SK-N-SH (cell line): ENCODE results near the gene MYO9B. TPM values are rescaled to one million over a fixed set of nuclear protein-coding genes. Genes with fewer than 3 reads are reported as not detected.
A peak's percentile ranks its signal among the peaks of the same experiment; 100 is the strongest.
"Not testable (repeated sequence)": the region's sequence is repeated elsewhere in the genome, so short reads cannot be mapped to it uniquely, and the experiment has no call there.

Source experiments
- CTCF ChIA-PET: fragments of 300-600, 350-600 bp; formaldehyde crosslinking; extraction: SDS; loops from one replicate; lab custom pipeline; 2021; lab: Yijun Ruan, JAX
- POLR2A ChIA-PET: fragments of 350-600 bp; sonication (Branson Sonifier 250); formaldehyde crosslinking; extraction: SDS; loops from one replicate; lab custom pipeline; 2020; ENCODE audit warnings: antibody characterized with exemption, inconsistent platforms; lab: Yijun Ruan, JAX
- DNase-seq: peaks from one replicate; pipeline ENCODE4 v3.0.0; 2012
- H2AFZ ChIP-seq: fragments of 200-600 bp; sonication (generic); 2 replicates; pipeline ENCODE4 v1.8.1; 2016; ENCODE audit warnings: antibody characterized with exemption, mild to moderate bottlenecking, low read depth
- H3F3A ChIP-seq: fragments of 200-600 bp; sonication (generic); replicated peaks from 2 replicates; pipeline ENCODE3; 2016; ENCODE audit warnings: antibody characterized with exemption, mild to moderate bottlenecking; ENCODE audit not compliant: insufficient read depth
- H3K27ac ChIP-seq, 2 experiments: fragments of 200-500 bp in 1 of 2; fragments of 200-600 bp in 1 of 2; sonication (Bioruptor generic) in 1 of 2; sonication (generic), shearing (Covaris generic) in 1 of 2; 2 replicates each; pipeline versions ENCODE4 v1.5.1 to v1.6.1; 2014 to 2016; ENCODE audit warnings: low read depth in 2 of 2, inconsistent platforms in 1 of 2, low read length in 1 of 2, mild to moderate bottlenecking in 1 of 2, mixed read lengths in 1 of 2
- H3K27me3 ChIP-seq: fragments of 200-600 bp; sonication (generic), shearing (Covaris generic); 2 replicates; pipeline ENCODE4 v1.6.1; 2016; ENCODE audit warnings: mixed run types; ENCODE audit not compliant: insufficient read depth
- H3K36me3 ChIP-seq, 2 experiments: fragments of 200-500 bp in 1 of 2; fragments of 200-600 bp in 1 of 2; sonication (Bioruptor generic) in 1 of 2; sonication (generic) in 1 of 2; replicated peaks in 1 of 2; 2 replicates each; pipeline versions ENCODE3 to v1.5.1; 2014 to 2016; ENCODE audit warnings: low read length in 1 of 2, mild to moderate bottlenecking in 1 of 2; ENCODE audit not compliant: insufficient read depth in 2 of 2, control insufficient read depth in 1 of 2
- H3K4me1 ChIP-seq, 2 experiments: fragments of 200-500 bp in 1 of 2; fragments of 200-600 bp in 1 of 2; sonication (Bioruptor generic) in 1 of 2; sonication (generic), shearing (Covaris generic) in 1 of 2; 2 replicates each; pipeline versions ENCODE4 v1.5.1 to v1.6.1; 2014 to 2016; ENCODE audit warnings: low read depth in 1 of 2, low read length in 1 of 2, mixed run types in 1 of 2; ENCODE audit not compliant: insufficient read depth in 2 of 2, control insufficient read depth in 1 of 2
- H3K4me2 ChIP-seq: fragments of 200-600 bp; sonication (generic), shearing (Covaris generic); 2 replicates; pipeline ENCODE4 v1.6.1; 2017; ENCODE audit warnings: mixed run types
- H3K4me3 ChIP-seq, 2 experiments: fragments of 200-500 bp in 1 of 2; fragments of 200-600 bp in 1 of 2; sonication (Bioruptor generic) in 1 of 2; sonication (generic), shearing (Covaris generic) in 1 of 2; 2 replicates each; pipeline versions ENCODE4 v1.5.1 to v1.8.1; 2014 to 2016; ENCODE audit warnings: low read depth in 2 of 2, inconsistent platforms in 1 of 2, low read length in 1 of 2, mild to moderate bottlenecking in 1 of 2, mixed read lengths in 1 of 2, moderate library complexity in 1 of 2
- H3K79me2 ChIP-seq: fragments of 200-600 bp; sonication (generic); 2 replicates; pipeline ENCODE4 v1.8.1; 2017; ENCODE audit warnings: mild to moderate bottlenecking; ENCODE audit not compliant: insufficient read depth
- H3K9ac ChIP-seq: fragments of 200-600 bp; sonication (generic); 2 replicates; pipeline ENCODE4 v1.6.1; 2017; ENCODE audit warnings: mixed run types
- H3K9me2 ChIP-seq: fragments of 200-600 bp; sonication (generic); 2 replicates; pipeline ENCODE4 v1.6.1; 2017; ENCODE audit warnings: mixed run types
- H3K9me3 ChIP-seq: fragments of 200-600 bp; sonication (generic); 2 replicates; pipeline ENCODE4 v1.6.1; 2017; ENCODE audit warnings: mixed run types, mild to moderate bottlenecking, moderate library complexity
- H4K20me1 ChIP-seq: fragments of 200-600 bp; sonication (generic); 2 replicates; pipeline ENCODE4 v1.6.1; 2017; ENCODE audit warnings: mild to moderate bottlenecking, mixed run types; ENCODE audit not compliant: insufficient read depth
- CHD2 ChIP-seq: fragments of 150-350 bp; IDR thresholded peaks from 2 replicates; pipeline ENCODE4 v1.6.1; 2018; ENCODE audit warnings: low read length; ENCODE audit not compliant: partially characterized antibody
- ELF1 ChIP-seq: IDR thresholded peaks from 2 replicates; pipeline ENCODE4 v1.4.0; 2012
- EZH2phosphoT487 ChIP-seq: fragments of 200-600 bp; sonication (generic); IDR thresholded peaks from 2 replicates; pipeline ENCODE4 v1.6.1; 2017; ENCODE audit warnings: low read depth, mixed run types, mild to moderate bottlenecking, antibody characterized with exemption, moderate library complexity, borderline replicate concordance
- FOSL2 ChIP-seq: IDR thresholded peaks from 2 replicates; pipeline ENCODE4 v1.4.0; 2012; ENCODE audit warnings: low read depth, mild to moderate bottlenecking, moderate library complexity, borderline replicate concordance
- FOXM1 ChIP-seq: IDR thresholded peaks from 2 replicates; pipeline ENCODE4 v1.4.0; 2012; ENCODE audit warnings: low read depth, mild to moderate bottlenecking
- JUND ChIP-seq: IDR thresholded peaks from 2 replicates; pipeline ENCODE4 v1.4.0; 2012
- NFIC ChIP-seq: IDR thresholded peaks from 2 replicates; pipeline ENCODE4 v1.4.0; 2012; ENCODE audit warnings: borderline replicate concordance
- RFX5 ChIP-seq: IDR thresholded peaks from 2 replicates; pipeline ENCODE4 v1.6.1; 2012; ENCODE audit warnings: mild to moderate bottlenecking, improper control_type of control experiment, low read length
- RXRA ChIP-seq: IDR thresholded peaks from 2 replicates; pipeline ENCODE4 v1.4.0; 2012; ENCODE audit warnings: low read depth, mild to moderate bottlenecking, borderline replicate concordance
- TCF12 ChIP-seq: IDR thresholded peaks from 2 replicates; pipeline ENCODE4 v1.4.0; 2012
- TEAD4 ChIP-seq: IDR thresholded peaks from 2 replicates; pipeline ENCODE4 v1.4.0; 2012; ENCODE audit warnings: mild to moderate bottlenecking, borderline replicate concordance; ENCODE audit not compliant: insufficient read depth
- USF2 ChIP-seq: fragments of 150-350 bp; IDR thresholded peaks from 2 replicates; pipeline ENCODE4 v1.6.1; 2017; ENCODE audit warnings: antibody characterized with exemption, low read length, low read depth, borderline replicate concordance
- WGBS: methylation state at CpG from one replicate; pipeline ENCODE4 v1.1.6; 2017; ENCODE audit warnings: low lambda C conversion rate; 5-methylcytosine and 5-hydroxymethylcytosine counted together
- polyA plus RNA-seq, 3 experiments: library from polyadenylated mRNA; depleted of rRNA; stranded (reverse); fragments of >200 nt; gene quantifications; 2 replicates each; pipeline ENCODE4 v1.2.3, GENCODE V29; 2012
- TF ChIP-seq, protein P1 (sequence below): fragments of 200-600 bp; sonication (generic); IDR thresholded peaks from 2 replicates; pipeline ENCODE4 v1.6.1; 2017; ENCODE audit warnings: antibody characterized with exemption, mild to moderate bottlenecking, moderate library complexity
- TF ChIP-seq, protein P2 (sequence below): IDR thresholded peaks from 2 replicates; pipeline ENCODE4 v1.6.1; 2012; ENCODE audit warnings: mild to moderate bottlenecking, low read depth, low read length, moderate library complexity

MYO9B gene
- polyA plus RNA-seq, 1 of the 3 experiments (the other 2 are of a cell fraction): 37.6 TPM

GRCh38 chr19:17138937-17139598 lies 63.5 kb downstream of the MYO9B start:
- TF ChIP-seq JUND: no peak
- TF ChIP-seq TCF12: no peak
- no peak for TF ChIP-seq ELF1
- TF ChIP-seq, protein P1, sequence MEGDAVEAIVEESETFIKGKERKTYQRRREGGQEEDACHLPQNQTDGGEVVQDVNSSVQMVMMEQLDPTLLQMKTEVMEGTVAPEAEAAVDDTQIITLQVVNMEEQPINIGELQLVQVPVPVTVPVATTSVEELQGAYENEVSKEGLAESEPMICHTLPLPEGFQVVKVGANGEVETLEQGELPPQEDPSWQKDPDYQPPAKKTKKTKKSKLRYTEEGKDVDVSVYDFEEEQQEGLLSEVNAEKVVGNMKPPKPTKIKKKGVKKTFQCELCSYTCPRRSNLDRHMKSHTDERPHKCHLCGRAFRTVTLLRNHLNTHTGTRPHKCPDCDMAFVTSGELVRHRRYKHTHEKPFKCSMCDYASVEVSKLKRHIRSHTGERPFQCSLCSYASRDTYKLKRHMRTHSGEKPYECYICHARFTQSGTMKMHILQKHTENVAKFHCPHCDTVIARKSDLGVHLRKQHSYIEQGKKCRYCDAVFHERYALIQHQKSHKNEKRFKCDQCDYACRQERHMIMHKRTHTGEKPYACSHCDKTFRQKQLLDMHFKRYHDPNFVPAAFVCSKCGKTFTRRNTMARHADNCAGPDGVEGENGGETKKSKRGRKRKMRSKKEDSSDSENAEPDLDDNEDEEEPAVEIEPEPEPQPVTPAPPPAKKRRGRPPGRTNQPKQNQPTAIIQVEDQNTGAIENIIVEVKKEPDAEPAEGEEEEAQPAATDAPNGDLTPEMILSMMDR: no peak
- no peak for TF ChIP-seq FOXM1
- no peak for TF ChIP-seq RFX5
- no peak for TF ChIP-seq RXRA
- TF ChIP-seq, protein P2, sequence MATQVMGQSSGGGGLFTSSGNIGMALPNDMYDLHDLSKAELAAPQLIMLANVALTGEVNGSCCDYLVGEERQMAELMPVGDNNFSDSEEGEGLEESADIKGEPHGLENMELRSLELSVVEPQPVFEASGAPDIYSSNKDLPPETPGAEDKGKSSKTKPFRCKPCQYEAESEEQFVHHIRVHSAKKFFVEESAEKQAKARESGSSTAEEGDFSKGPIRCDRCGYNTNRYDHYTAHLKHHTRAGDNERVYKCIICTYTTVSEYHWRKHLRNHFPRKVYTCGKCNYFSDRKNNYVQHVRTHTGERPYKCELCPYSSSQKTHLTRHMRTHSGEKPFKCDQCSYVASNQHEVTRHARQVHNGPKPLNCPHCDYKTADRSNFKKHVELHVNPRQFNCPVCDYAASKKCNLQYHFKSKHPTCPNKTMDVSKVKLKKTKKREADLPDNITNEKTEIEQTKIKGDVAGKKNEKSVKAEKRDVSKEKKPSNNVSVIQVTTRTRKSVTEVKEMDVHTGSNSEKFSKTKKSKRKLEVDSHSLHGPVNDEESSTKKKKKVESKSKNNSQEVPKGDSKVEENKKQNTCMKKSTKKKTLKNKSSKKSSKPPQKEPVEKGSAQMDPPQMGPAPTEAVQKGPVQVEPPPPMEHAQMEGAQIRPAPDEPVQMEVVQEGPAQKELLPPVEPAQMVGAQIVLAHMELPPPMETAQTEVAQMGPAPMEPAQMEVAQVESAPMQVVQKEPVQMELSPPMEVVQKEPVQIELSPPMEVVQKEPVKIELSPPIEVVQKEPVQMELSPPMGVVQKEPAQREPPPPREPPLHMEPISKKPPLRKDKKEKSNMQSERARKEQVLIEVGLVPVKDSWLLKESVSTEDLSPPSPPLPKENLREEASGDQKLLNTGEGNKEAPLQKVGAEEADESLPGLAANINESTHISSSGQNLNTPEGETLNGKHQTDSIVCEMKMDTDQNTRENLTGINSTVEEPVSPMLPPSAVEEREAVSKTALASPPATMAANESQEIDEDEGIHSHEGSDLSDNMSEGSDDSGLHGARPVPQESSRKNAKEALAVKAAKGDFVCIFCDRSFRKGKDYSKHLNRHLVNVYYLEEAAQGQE: no peak
- no peak for TF ChIP-seq CHD2
- TF ChIP-seq USF2: no peak
- TF ChIP-seq NFIC: no peak
- no peak for TF ChIP-seq TEAD4
- TF ChIP-seq FOSL2: no peak
- no peak for TF ChIP-seq EZH2phosphoT487
- H3K79me2 ChIP-seq: peaks cover 89% of the 10 kb centered on the region
- DNase-seq: no peak
- peaks cover 15% of the 10 kb centered on the region in 2 experiments; a peak in 3 of 4 replicates for H3K4me1 ChIP-seq
- H3K4me3 ChIP-seq: no peak overlapping the region
- H3K9me3 ChIP-seq: no peaks in the 10 kb centered on the region
- no peak overlapping the region for H3K9ac ChIP-seq
- ChIA-PET POLR2A (no interaction called here), CTCF (no interaction called here)
- peaks cover 17% of the 10 kb centered on the region for H3F3A ChIP-seq
- 99% methylated on average over 10 of the region's 10 CpGs for WGBS
- H3K36me3 ChIP-seq: peaks cover 0 to 3% of the 10 kb centered on the region in 2 experiments
- no peaks in the 10 kb centered on the region for H3K27me3 ChIP-seq
- H4K20me1 ChIP-seq: no peaks in the 10 kb centered on the region
- H3K27ac ChIP-seq: no peak overlapping the region
- no peak overlapping the region for H3K4me2 ChIP-seq
- H2AFZ ChIP-seq: no peak overlapping the region
- no peaks in the 10 kb centered on the region for H3K9me2 ChIP-seq

DNA sequence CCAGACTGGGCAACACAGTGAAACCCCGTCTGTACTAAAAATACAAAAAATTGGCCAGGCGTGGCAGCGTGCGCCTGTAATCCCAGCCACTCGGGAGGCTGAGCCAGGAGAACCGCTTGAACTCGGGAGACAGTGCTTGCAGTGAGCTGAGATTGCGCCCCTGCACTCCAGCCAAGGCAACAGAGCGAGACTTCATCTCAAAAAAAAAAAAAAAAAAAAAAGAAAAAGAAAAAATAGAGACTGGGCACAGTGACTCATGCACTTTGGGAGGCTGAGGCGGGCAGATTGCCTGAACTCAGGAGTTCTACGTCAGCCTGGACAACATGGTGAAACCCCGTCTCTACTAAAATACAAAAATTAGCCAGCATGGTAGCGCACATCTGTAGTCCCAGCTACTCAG lies 69.2 kb downstream of the MYO9B start:
- H3K4me2 ChIP-seq, H3K4me1 ChIP-seq, DNase-seq, H3K9me2 ChIP-seq, H2AFZ ChIP-seq, H3K27me3 ChIP-seq, H3K9me3 ChIP-seq, H3K4me3 ChIP-seq, POLR2A ChIA-PET, H3F3A ChIP-seq, H3K9ac ChIP-seq, H4K20me1 ChIP-seq: not testable (repeated sequence)
- WGBS: 95% methylated on average over 13 of the region's 13 CpGs
- CTCF ChIA-PET: interaction anchor here (1.3 kb wide), 1 partner anchor 92 kb away, joined by 3 read pairs; no protein-coding TSS in a partner anchor
- H3K36me3 ChIP-seq: peaks cover 0 to 22% of the 10 kb centered on the region in 2 experiments
- peaks cover 87% of the 10 kb centered on the region for H3K79me2 ChIP-seq
- H3K27ac ChIP-seq: peak overlapping the region in 1 of 2 experiments; percentile 12; a peak in 1 of 4 replicates
